Measurements from ENCODE around the gene MARCHF3.

DNA sequence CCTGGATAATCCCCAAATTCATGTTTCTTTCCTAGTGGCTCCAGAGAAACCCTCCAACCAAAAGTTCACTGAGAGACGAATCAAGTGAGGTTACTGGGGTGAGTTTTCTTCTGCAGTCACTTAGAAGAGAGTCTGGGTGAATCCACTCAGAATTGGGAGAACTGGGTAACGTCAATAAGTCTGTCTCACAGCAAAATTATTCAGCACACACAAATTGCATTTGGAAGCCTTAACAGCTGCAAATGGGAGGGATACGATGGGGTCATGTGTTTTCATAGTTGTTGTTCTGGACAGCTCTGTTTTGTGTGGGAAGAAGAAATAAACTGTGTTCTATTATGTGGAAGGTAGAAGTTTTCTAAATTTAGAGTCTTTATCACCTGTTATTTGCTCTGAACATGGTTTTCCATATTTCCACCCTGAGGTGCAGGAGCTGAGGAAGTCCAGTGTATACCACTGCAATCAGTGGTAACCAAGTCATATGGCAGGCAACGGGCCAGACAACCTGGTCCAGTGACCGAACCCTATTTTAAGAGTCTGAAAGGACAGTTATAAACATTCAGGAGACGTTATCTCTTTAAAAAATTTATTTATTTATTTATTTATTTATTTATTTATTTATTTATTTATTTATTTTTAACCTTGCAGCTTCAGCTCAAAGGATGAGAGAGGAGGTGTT is 21.9 kb downstream of the MARCHF3 start:
- TF ChIP-seq SMC3 (conservative IDR thresholded peaks at IDR 0.05; ENCODE audit: poor library complexity) (no peak), TAF1 (IDR thresholded peaks at IDR 0.05; ENCODE audit: low read depth) (no peak), MXI1 (conservative IDR thresholded peaks at IDR 0.05; ENCODE audit: poor library complexity, severe bottlenecking) (no peak), REST (IDR thresholded peaks at IDR 0.05; ENCODE audit: borderline replicate concordance) (no peak), RAD21 (conservative IDR thresholded peaks at IDR 0.05) (no peak)
- TF ChIP-seq, protein P1, sequence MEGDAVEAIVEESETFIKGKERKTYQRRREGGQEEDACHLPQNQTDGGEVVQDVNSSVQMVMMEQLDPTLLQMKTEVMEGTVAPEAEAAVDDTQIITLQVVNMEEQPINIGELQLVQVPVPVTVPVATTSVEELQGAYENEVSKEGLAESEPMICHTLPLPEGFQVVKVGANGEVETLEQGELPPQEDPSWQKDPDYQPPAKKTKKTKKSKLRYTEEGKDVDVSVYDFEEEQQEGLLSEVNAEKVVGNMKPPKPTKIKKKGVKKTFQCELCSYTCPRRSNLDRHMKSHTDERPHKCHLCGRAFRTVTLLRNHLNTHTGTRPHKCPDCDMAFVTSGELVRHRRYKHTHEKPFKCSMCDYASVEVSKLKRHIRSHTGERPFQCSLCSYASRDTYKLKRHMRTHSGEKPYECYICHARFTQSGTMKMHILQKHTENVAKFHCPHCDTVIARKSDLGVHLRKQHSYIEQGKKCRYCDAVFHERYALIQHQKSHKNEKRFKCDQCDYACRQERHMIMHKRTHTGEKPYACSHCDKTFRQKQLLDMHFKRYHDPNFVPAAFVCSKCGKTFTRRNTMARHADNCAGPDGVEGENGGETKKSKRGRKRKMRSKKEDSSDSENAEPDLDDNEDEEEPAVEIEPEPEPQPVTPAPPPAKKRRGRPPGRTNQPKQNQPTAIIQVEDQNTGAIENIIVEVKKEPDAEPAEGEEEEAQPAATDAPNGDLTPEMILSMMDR (IDR thresholded peaks at IDR 0.05; ENCODE audit: poor library complexity, severe bottlenecking), result no peak

Data from neural cell (in vitro differentiated cells).